Spleen (tissue), 7 donors: ENCODE data around the gene NADK2.

Experiments used
- POLR2AphosphoS5 ChIP-seq, 3 donors: sonication (generic); formaldehyde crosslinking; IDR thresholded peaks; one replicate each; pipeline ENCODE4 v1.5.1; 2017; ENCODE audit warnings: antibody characterized with exemption in 3 of 3
- TF ChIP-seq, protein P1 (sequence below), 11 experiments: fragments of 200-600 bp in 7 of 11; fragments of 450-650 bp in 4 of 11; sonication (generic) in 4 of 11; IDR thresholded peaks in 8 of 11; conservative IDR thresholded peaks in 3 of 11; 1 replicate in 7 of 11; 2 replicates in 4 of 11; pipeline versions ENCODE4 v1.4.0 to v1.8.0; 2016 to 2021; ENCODE audit warnings: antibody characterized with exemption in 11 of 11, inconsistent platforms in 4 of 11, mild to moderate bottlenecking in 1 of 11
- donor health status: DM: no; HTN: no; CAD: no; lungs with moderate emphysema.
- donor health status: DM: no; HTN: no; CAD: no.
- donor health status: DM: no; HTN: no; CAD: no.

DNA sequence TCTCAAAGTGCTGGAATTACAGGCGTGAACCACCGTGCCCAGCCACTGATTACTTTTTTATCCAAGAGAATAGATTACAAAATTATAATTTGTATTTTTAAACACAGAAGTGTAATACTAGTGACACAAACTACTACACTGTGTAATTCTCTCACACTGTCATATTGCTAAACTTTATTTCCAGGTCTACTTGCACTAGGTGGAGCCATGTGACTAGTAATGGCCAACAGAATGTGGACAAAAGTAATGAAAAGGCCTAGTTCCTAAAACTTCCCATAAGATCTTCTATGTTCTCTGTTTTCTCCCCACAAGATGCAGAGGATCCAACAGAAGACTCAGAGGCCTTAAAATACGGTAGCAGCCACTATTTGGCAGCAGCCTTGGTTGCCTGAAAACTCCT is 27.3 kb downstream of the NADK2 start:
- TF ChIP-seq, protein P1, sequence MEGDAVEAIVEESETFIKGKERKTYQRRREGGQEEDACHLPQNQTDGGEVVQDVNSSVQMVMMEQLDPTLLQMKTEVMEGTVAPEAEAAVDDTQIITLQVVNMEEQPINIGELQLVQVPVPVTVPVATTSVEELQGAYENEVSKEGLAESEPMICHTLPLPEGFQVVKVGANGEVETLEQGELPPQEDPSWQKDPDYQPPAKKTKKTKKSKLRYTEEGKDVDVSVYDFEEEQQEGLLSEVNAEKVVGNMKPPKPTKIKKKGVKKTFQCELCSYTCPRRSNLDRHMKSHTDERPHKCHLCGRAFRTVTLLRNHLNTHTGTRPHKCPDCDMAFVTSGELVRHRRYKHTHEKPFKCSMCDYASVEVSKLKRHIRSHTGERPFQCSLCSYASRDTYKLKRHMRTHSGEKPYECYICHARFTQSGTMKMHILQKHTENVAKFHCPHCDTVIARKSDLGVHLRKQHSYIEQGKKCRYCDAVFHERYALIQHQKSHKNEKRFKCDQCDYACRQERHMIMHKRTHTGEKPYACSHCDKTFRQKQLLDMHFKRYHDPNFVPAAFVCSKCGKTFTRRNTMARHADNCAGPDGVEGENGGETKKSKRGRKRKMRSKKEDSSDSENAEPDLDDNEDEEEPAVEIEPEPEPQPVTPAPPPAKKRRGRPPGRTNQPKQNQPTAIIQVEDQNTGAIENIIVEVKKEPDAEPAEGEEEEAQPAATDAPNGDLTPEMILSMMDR (IDR thresholded peaks at IDR 0.05 in 8 of 11, conservative IDR thresholded peaks at IDR 0.05 in 3 of 11) = no peak
- TF ChIP-seq POLR2AphosphoS5 (IDR thresholded peaks at IDR 0.05) = no peak
